NCI-H187 (cell line): ENCODE measurements around the gene SYF2.
"Not testable (repeated sequence)": the region's sequence is repeated elsewhere in the genome, so short reads cannot be mapped to it uniquely, and the experiment has no call there.

ENCODE experiments used
- DNase-seq, 2 experiments: peaks; one replicate each; lab custom pipeline; 2025; lab: John Stamatoyannopoulos, UW

The SYF2 gene

DNA sequence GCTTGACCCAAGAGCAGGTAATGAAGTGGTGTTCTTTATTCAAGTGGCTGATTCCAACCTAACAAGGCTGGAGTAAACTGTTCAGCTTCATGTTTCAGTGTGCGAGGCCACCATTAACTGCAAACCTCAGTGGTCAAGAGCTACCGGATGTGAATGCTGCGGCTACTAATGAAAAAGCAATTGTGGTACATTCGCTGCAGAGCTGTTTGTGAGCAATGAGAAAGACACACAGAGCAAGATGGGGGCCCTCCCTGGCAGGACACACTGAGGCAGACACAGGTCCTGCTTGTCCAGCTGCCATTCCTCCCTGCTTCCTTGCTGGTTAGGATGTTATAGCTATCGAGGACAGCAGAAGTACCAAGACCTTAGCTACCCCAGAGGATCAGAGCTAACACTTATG lies 26.1 kb downstream of the SYF2 start:
- no peak for DNase-seq

DNA sequence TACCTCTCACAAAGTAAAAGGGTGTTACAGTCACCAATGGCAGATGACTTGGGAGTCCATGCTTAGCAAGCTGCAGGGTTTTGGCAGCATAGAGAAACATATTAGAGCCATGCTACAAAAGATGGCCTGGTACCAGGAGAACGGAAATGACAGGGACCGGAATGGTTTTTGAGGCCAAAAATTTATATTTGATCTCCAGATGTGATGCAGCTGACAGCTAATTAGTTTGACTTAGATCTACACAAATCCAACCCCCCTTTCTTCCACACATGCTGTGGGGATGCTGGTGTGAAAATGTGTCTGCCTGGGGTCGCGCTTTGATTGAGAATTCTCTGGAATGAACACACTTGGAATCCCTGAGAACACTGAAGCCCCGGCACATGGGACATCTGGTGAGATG lies 26.5 kb downstream of the SYF2 start:
- no peak for DNase-seq

DNA sequence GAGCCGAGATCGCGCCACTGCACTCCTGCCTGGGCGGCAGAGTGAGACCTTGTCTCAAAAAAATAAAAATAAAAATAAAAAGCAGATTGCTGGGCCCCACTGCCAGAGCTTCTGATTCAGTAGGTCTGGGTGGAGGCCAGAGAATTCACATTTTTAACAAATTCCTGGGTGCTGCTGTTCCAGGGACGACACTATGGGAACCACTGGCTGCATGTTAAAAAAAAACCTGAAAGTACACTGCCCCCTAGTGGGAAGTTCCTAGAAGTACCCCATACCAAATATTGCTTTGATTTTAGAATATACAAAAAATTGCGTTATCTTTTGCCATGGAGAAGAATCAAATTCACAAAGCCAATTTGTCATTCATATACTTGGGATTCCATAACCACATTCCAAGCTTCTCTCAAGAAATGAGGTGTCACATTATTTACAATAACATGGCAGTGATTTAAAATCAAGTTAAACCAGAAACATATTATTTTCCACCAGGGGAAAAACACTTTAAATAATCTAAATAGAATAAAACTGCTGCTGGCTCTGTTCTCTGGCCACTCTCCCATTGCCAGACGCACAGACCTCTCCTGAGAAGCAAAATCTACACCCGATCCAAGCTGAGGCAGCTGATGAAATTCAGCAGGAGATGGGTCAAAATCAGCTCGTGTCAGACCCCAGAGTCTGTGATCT lies 27.4 kb downstream of the SYF2 start:
- DNase-seq, result no peak

DNA sequence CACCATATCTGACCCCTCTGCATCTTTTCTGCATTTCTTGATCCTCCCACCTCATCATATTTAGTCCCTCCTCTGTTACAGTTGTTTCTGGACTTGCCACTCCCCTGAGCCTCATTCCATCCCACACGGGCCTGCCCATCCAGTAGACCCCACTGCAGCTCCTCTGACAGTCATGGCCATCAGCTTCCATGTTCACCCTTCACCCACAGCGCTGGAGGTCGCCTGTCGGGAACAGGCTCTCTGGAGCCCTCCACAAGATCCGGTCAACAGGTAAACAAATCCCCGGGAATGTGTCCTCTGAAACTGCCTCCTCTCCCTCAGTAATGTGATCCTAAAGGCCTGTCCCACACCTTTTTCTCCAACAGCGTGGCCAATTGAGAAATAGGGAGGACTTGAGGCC lies 31.3 kb downstream of the SYF2 start:
- no peak for DNase-seq

DNA sequence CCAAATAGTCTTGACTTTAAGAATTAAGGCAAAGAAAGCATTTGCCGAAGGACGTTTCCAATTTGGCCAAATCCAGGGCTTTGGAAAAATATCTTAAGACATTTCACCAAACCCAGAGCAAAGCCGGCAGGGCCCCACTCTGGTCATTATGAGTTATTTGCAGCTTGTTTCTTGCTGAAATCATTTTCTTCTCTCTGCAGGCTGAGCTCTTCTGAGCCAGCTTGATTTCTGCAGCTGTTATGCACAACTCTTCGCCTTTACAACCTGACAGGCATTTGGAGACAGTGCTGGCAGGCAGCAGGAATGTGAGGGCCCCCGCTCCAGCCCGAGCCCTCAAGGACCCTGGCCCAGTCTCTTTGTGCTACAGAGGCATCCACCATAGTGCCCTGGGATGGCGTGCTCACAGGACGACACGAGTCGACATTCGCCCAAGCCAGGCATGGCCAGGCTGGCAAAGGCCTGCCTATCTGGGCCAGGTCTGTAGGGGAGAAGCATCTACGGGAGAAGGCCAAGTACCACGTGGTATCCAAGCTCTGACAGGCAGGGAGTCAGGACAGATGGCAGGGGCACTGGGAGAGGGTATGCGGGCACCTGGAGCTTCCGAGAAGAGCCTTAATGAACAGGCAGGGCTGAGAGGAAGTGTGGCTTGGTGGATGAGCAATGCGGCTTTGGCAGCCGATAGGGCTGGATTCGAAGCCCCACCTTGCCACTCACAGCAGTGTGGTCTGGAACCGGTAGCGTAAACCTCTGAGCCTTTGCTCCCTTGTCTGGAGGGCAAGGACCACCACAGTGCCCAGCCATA lies 32.3 kb downstream of the SYF2 start:
- DNase-seq, result no peak

DNA sequence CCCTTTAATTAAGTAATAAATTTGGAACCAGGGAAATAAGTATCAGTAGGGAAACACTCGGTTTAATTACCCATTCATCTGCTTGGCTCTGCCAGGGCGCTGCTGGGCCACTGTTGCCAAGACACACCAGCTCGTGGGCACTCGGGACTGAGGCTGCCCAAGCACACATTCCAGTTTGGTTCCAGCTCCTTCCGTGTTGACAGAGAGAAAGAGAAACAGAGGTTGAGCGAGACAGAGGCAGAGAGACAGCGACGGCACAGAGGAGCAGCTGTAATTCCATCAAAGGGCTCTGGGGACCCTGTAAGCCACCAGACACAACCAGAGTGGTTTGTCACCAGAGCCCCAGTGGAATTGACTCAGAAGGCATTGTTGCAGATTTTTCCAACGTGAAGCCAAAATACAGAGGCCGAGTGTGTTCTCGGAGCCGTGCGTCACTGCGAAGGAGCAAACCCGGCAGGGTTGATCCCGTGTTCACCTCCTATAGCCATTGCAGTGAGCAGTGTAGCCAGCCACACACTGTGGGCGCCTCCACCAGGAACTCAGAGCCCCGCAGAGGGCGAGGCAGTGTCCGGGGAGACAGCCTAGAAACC lies 33.5 kb downstream of the SYF2 start:
- no peak for DNase-seq

DNA sequence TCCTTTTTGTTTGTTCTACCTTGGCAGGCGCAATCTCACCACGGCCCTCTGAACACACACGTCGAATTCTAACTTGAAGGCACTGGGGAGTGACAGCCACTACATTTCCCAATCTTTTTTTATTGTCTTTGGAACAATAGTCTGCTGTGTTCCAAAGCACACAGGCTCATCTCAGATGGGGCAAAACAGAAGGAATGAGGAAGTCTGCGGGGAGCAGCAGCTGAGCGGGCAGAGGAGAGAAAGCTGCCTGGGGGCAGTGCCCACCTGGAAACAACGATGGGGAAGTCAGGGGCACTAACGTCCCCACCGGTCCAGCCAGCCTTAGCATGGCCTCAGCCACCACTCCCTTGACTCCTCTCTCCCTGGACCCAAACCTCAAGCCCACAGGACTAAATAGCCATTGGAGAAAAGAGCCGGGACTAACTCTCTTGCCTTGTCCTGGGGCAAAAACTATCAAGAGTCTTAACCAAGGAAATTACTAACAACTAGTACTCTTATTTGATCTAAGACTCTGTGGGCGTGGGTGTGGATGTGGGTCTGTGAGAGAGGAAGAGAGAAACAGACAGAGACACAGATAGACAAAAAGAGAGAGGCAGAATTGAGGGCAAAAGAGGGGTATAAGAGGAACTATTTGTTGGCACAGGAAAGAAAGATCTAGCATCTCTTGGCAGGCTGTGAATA lies 34.2 kb downstream of the SYF2 start:
- DNase-seq, result no peak

DNA sequence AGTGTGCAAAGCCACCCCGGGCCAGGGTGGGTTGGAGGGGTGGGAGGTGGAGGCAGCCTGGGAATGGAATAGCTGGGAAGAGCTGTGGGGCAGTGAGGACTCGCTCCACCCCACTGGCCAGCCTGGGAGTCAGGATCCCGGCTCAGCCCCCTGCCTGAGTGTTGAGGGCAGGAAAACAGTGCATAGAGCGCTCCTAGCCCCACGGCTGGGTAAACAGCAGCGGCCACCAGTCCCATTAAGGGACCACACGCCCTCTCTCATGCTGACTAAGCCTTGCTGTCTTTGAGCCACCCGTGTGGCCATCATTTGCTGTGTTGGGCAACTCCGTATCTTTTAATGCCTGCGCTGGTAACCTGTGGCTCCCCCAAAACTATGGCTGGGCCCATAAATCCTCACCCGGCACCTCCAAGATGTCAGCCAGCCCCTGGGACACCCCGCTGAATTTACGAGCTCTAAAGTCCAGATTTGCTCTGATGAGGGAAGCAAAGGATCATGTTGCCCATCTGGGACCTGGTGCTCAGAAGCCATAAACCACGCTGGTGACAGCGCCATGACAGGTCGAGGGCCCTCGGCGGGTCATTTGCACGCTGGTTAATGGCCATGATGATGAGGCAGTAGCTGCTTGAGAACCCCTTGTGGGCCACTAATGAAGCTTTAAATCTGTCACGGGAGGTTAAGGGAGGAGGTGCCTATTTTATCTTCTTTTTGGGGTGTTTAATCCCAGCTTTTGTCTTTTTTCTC lies 34.9 kb downstream of the SYF2 start:
- peak; percentile 84 to 92 for DNase-seq

DNA sequence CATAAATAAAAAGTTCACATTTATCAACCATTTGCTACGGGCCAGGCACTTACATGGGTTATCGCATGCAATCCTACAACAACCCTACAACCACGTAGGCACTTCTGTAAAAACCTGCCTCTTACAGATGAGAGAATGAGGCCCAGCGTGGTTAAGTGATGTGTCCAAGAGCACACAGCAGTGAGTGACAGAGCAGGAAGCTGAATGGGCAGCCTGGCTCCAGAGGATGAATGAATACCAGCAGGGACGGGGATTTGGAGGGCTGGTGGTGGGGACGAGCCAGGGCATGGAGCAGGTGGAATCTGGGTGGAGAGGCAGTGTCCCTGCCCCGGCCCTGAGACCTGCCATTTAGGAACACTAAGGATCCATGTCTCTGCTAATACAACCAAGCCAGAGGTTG lies 35.5 kb downstream of the SYF2 start:
- peak in 1 of 2 experiments; percentile 19 for DNase-seq

DNA sequence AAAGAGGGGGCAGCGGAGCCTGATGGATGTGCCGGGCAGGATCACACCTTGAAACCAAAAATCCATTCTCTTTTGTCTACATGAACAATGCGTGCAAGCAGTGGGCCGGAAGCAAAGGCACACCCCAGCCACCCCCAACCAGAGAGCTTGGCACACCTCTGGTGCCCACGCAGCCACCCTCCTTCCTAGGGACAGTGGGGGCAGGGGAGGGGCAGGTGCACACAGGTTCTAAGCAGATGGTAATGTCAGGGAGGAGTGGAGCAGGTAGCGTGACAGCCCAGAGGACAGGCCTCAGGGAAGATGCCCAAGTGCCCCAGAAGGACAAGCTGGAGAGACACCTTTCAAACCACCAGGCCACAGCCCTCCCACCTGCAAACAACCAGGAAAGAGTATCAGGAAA lies 36.5 kb downstream of the SYF2 start:
- DNase-seq, result peak; percentile 48 to 61

DNA sequence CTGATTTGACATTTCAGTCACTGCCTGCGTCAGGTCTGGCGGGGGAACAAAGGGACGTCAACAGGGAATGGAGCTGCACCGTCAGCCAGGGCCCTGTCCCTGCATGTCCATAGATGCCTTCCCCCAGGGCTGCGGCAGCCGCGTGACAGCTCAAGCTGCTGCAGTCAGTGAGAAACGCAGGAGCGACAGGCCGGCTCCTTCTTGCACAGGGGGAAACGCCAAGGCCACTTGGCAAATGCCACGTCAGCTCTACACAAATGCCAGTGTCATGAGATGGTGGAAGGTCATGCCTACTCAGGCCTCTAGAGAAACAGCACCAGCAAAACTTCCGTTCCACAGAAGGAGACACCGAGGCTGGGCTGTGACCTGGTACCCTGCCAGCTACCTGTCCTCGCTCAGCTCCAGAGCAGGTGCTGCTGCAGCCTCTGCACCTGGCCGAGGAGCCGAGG lies 37.7 kb downstream of the SYF2 start:
- no peak for DNase-seq

DNA sequence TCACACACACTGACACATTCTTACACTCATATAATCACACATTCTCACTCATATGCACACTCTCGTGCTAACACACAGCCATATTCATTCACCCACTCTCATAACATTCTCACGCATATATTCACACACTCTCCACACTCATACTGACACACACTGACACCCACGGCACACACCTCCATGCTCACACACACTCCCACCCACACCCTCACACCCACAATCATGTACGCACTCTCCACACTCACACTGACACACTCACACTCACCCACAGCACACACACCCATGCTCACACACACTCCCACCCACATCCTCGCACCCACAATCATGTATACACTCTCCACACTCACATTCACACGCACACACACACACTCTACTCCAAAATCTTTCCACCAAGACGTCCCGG lies 38.2 kb downstream of the SYF2 start:
- DNase-seq, result no peak

DNA sequence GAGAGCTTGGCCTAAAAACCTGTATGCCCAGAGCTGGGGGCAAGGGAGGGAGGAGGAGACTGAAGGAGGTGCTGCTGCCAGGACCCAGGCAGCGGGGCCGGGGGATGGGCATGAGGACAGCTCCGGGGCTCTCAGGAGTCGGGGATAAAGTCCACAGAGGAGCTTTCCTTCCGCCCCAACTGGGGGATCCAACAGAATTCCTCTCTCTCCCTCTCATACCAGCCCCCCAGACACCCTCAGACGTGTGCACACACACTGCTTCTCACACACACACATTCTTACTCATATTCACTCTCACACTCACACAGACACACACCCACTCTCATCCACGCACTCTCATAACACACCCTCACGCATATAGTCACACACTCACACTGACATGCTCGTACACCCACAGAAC lies 39.1 kb downstream of the SYF2 start:
- no peak for DNase-seq

DNA sequence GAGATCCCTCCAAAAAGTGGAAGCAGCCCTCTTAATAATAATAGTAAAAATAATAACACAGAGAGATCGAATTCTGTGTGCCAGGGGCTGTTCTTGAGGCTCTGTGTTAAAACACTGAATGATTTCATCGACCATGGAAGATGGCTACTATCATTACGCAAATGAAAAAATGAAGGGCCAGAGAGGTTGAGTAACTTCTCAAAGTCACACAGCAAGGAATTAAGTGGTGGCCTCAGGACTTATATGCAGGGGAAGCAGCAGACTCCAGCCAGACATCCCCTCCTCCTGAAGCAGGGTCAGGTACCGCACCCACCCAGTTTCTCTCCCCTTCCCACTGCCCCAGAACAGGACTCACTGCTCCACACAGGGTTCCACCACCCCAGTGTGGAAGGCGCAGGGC lies 40.1 kb downstream of the SYF2 start:
- DNase-seq, result no peak

DNA sequence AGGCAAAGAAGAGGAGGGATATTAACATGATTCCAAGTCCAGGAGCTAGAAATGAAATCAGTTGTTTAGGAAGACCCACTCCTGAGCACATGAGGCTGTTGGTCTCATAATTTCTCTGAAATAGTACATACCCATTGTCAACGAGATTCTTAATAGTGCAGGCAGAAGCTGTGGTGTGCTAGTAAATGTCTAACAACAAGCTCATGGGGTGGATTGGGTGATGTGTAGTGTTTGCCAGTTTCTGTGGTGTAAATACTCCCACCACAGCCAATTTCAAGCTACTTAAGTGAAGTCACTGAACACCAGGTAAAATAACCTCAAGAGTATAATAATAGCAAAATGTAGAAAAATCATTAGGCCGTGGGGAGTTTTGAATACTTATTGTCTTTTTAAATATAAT lies 42.0 kb downstream of the SYF2 start:
- DNase-seq, result no peak

DNA sequence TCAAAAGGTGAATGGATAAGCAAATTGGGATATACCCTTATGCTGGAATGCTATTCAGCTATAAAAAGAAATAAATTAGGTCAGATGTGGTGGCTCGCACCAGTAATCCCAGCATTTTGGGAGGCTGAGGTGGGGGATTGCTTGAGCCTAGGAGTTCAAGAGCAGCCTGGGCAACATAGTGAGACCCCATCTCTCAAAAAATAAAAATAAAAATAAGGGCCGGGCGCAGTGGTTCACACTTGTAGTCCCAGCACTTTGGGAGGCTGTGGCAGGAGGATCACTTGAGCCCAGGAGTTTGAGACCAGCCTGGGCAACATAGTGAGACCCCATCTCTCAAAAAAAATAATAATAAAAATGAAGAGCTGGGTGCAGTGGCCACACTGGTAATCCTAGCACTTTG lies 44.4 kb downstream of the SYF2 start:
- not testable (repeated sequence) for DNase-seq

DNA sequence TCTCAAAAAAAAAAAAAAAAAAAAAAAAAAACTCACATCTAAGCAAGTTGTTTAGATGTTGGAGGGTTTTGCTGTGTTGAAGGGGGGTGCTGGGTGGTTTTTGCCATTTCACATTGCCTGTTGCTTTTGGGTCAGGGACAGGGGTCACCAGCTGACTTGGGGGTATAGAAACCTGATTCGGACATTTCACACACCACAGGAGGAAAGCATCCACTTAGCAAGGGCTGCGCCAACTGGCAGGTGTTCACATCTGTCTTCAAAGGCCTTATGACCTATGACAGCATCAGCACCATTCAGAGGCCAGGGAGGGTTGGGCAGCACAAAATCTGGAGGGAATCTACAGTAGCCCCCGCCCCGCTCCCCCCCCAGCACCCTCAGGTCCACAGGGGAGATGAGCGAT lies 45.2 kb downstream of the SYF2 start:
- no peak for DNase-seq

DNA sequence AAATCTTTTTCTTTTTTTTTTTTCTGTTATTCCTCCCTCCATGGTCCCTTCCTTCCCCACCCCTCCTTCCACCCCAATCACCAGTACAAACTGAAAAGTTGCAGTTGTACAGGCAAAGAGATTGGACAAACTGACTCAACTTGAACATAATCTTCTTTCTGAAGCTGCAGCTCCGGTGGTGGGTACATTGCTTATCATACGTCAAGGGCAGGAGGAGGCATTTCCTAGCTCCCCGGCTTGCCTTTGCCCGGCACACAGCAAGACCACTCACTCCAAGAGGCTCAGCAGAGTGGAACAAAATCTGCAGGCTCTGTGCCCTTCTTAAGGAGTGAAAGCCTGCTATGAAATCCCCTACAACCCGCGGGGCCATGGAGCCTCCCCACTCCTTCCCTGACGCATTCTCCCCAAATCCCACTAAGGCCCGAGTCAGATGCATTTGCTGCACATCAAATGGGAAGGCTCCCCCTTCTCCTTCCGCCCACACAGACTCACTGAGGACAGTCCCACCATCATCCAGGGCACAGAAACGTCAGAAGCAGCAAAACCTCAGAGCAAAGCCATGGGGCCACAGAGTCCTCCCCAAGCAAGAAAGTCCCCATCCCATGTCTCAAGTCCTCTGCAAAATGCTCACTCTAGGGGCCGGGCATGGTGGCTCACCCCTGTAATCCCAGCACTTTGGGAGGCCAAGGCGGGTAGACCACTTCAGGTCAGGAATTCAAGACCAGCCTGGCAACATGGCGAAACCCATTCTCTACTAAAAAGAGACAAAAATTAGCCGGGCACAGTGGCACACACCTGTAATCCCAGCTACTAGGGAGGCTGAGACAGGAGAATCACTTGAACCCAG lies 45.9 kb downstream of the SYF2 start:
- no peak for DNase-seq

DNA sequence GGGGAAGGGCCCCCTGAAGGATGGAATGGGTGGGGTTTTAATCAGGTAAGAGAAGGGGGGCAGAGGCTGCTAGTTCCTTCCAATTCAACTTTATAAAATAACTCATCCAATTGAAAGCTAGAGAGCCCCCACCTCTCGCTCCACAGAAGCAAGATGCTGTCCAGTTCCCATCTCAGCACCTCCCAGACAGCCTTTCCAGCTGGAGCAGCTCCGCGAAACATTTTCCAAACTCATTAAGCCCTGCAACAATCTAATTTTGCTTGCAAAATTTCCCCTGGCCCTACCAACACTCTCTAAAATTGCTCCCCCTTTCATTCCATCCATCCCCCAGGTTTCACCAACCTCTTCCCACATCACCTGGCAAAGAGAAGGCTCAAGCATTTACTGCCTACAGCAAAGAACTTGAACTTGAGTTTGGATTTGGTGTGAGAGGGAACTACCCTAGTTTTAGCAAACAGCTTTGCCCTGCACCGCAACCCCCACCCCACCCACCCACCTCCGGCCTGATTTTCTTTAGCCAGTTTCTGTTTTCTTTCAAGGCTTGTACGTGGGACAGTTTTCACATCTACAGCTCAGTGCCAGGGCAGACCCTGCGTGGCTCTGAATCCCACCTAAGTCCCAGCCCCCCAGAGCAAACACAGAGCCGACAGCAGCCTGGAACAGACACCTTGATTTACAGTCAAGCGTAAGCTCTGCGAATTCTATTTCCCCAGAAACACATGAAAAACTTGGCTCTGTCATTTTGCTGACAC lies 46.7 kb downstream of the SYF2 start:
- DNase-seq, result no peak
